Neural cell (in vitro differentiated cells): ENCODE measurements around the gene HRAS. TPM values are rescaled to one million over a fixed set of nuclear protein-coding genes. Genes with fewer than 3 reads are reported as not detected.
A peak's percentile ranks its signal among the peaks of the same experiment; 100 is the strongest.

ENCODE experiments used
- H2AFZ ChIP-seq: fragments of 200-600, 300-800 bp; sonication (generic), shearing (Covaris generic); 2 replicates; pipeline ENCODE4 v1.6.0; 2014; ENCODE audit warnings: low read depth, mild to moderate bottlenecking, antibody characterized with exemption, low read length, moderate library complexity
- H3F3A ChIP-seq: fragments of 200-600 bp; shearing (Covaris generic); 2 replicates; pipeline ENCODE4 v1.6.1; 2016; ENCODE audit warnings: mild to moderate bottlenecking, moderate library complexity, mixed read lengths, antibody characterized with exemption, low read length; ENCODE audit not compliant: insufficient read depth, poor library complexity, severe bottlenecking
- H3K27ac ChIP-seq: fragments of 200-600, 300-800 bp; sonication (generic), shearing (Covaris generic); 2 replicates; pipeline ENCODE4 v1.5.1; 2014; ENCODE audit warnings: mild to moderate bottlenecking, low read length, moderate library complexity
- H3K27me3 ChIP-seq: fragments of 300-800, 200-600 bp; sonication (generic), shearing (Covaris generic); 2 replicates; pipeline ENCODE4 v1.6.0; 2014; ENCODE audit warnings: mild to moderate bottlenecking, low read depth, low read length, moderate library complexity; ENCODE audit not compliant: insufficient read depth
- H3K36me3 ChIP-seq: fragments of 300-800, 200-600 bp; sonication (generic), shearing (Covaris generic); 2 replicates; pipeline ENCODE4 v1.5.1; 2014; ENCODE audit warnings: mild to moderate bottlenecking, antibody characterized with exemption, low read length, moderate library complexity; ENCODE audit not compliant: insufficient read depth
- H3K4me2 ChIP-seq: fragments of 300-800, 200-600 bp; sonication (generic), shearing (Covaris generic); 2 replicates; pipeline ENCODE4 v1.6.0; 2014; ENCODE audit warnings: mild to moderate bottlenecking, low read length
- H3K4me3 ChIP-seq: fragments of 300-800, 200-600 bp; sonication (generic), shearing (Covaris generic); 2 replicates; pipeline ENCODE4 v1.5.1; 2014; ENCODE audit warnings: mild to moderate bottlenecking, low read length, moderate library complexity
- H3K79me2 ChIP-seq: fragments of 200-600 bp; shearing (Covaris generic); replicated peaks from 2 replicates; pipeline ENCODE4 v1.6.0; 2014; ENCODE audit warnings: mild to moderate bottlenecking, low read length, moderate library complexity; ENCODE audit not compliant: insufficient read depth
- H3K9ac ChIP-seq: fragments of 300-800, 200-600 bp; sonication (generic), shearing (Covaris generic); 2 replicates; pipeline ENCODE4 v1.6.1; 2016; ENCODE audit warnings: mild to moderate bottlenecking, low read length, mixed read lengths
- H3K9me2 ChIP-seq: fragments of 200-600 bp; shearing (Covaris generic); 2 replicates; pipeline ENCODE4 v1.6.1; 2016; ENCODE audit warnings: mild to moderate bottlenecking, low read length, mixed read lengths; ENCODE audit not compliant: insufficient read depth
- H3K9me3 ChIP-seq: fragments of 200-600, 300-800 bp; sonication (generic), shearing (Covaris generic); 2 replicates; pipeline ENCODE4 v1.6.1; 2016; ENCODE audit warnings: mild to moderate bottlenecking, mixed run types, low read length, moderate library complexity, mixed read lengths
- H4K20me1 ChIP-seq: fragments of 200-600 bp; shearing (Covaris generic); 2 replicates; pipeline ENCODE4 v1.6.1; 2016; ENCODE audit warnings: mild to moderate bottlenecking, mixed run types; ENCODE audit not compliant: insufficient read depth
- CTCF ChIP-seq: fragments of 450-650 bp; IDR thresholded peaks from 2 replicates; pipeline ENCODE4 v1.5.1; 2014; ENCODE audit warnings: antibody characterized with exemption, mild to moderate bottlenecking, moderate library complexity; ENCODE audit not compliant: poor library complexity, severe bottlenecking
- EP300 ChIP-seq: fragments of 450-650 bp; conservative IDR thresholded peaks from 2 replicates; pipeline ENCODE4 v1.6.1; 2014; ENCODE audit warnings: antibody characterized with exemption, mild to moderate bottlenecking, moderate library complexity; ENCODE audit not compliant: poor library complexity, severe bottlenecking
- EZH2 ChIP-seq: fragments of 200-600, 300-800 bp; shearing (Covaris generic), sonication (generic); IDR thresholded peaks from 2 replicates; pipeline ENCODE4 v1.6.1; 2014; ENCODE audit warnings: antibody characterized with exemption, low read length, borderline replicate concordance, mild to moderate bottlenecking; ENCODE audit not compliant: insufficient read depth, poor library complexity, severe bottlenecking
- MXI1 ChIP-seq: fragments of 450-650 bp; conservative IDR thresholded peaks from 2 replicates; pipeline ENCODE4 v1.6.1; 2014; ENCODE audit warnings: antibody characterized with exemption, mild to moderate bottlenecking; ENCODE audit not compliant: poor library complexity, severe bottlenecking
- POLR2AphosphoS5 ChIP-seq: IDR thresholded peaks from 2 replicates; pipeline ENCODE4 v1.6.1; 2012
- RAD21 ChIP-seq: fragments of 450-650 bp; conservative IDR thresholded peaks from 2 replicates; pipeline ENCODE4 v1.6.1; 2014; ENCODE audit warnings: antibody characterized with exemption, mild to moderate bottlenecking, moderate library complexity
- REST ChIP-seq: IDR thresholded peaks from 2 replicates; pipeline ENCODE4 v1.6.1; 2012; ENCODE audit warnings: borderline replicate concordance
- SMC3 ChIP-seq: fragments of 450-650 bp; conservative IDR thresholded peaks from 2 replicates; pipeline ENCODE4 v1.6.1; 2014; ENCODE audit warnings: antibody characterized with exemption, mild to moderate bottlenecking, moderate library complexity; ENCODE audit not compliant: poor library complexity
- TAF1 ChIP-seq: IDR thresholded peaks from 2 replicates; pipeline ENCODE4 v1.6.1; 2012; ENCODE audit warnings: low read depth
- polyA plus RNA-seq: library from polyadenylated mRNA; depleted of rRNA; stranded (reverse); fragments of >200 nt; gene quantifications from 2 replicates; pipeline ENCODE4 v1.2.3, GENCODE V29; 2014

The HRAS gene
- polyA plus RNA-seq, 1 donor from 2014 or later, result 120 TPM

GRCh38 chr11:506995-507726 lies 28.2 kb downstream of the HRAS start, which contains the start of gene RNH1:
Gene RNH1 (minus strand): TSS chr11:507242. CDS start chr11:502162, 5,080 bp downstream.
- H4K20me1 ChIP-seq, result no peaks in the 10 kb centered on the region
- peaks cover 9% of the 10 kb centered on the region for H3K79me2 ChIP-seq
- H2AFZ ChIP-seq, result peak within 1 kb of the TSS; percentile 83
- peak within 1 kb of the TSS; percentile 92 for H3K27ac ChIP-seq
- peak within 1 kb of the TSS; percentile 78 for H3K4me2 ChIP-seq
- H3K4me3 ChIP-seq, result peak within 1 kb of the TSS; percentile 98
- H3F3A ChIP-seq, result no peaks in the 10 kb centered on the region
- no peaks in the 10 kb centered on the region for H3K27me3 ChIP-seq
- H3K9ac ChIP-seq, result peak within 1 kb of the TSS; percentile 94
- H3K9me2 ChIP-seq, result no peaks in the 10 kb centered on the region
- TF ChIP-seq EP300, result peak; percentile 30
- TF ChIP-seq EZH2, result no peak
- peak; percentile 50 for TF ChIP-seq TAF1
- TF ChIP-seq POLR2AphosphoS5, result peak; percentile 75
- TF ChIP-seq RAD21, result peak; percentile 6
- TF ChIP-seq MXI1, result peak; percentile 17
- TF ChIP-seq REST, result no peak
- H3K36me3 ChIP-seq, result no peaks in the 10 kb centered on the region
- no peaks in the 10 kb centered on the region for H3K9me3 ChIP-seq

GRCh38 chr11:506238-506994 lies 29.0 kb downstream of the HRAS start:
- Histone ChIP-seq H3K27ac (peak overlapping the region; percentile 92), H3K9me2 (no peaks in the 10 kb centered on the region), H3K9ac (peak overlapping the region; percentile 94), H3F3A (no peaks in the 10 kb centered on the region), H3K36me3 (no peaks in the 10 kb centered on the region), H4K20me1 (no peaks in the 10 kb centered on the region), H3K27me3 (no peaks in the 10 kb centered on the region), H2AFZ (peak overlapping the region; percentile 83), H3K9me3 (no peaks in the 10 kb centered on the region), H3K4me2 (peak overlapping the region; percentile 78), H3K4me3 (peak overlapping the region; percentile 98), H3K79me2 (peaks cover 9% of the 10 kb centered on the region)
- TF ChIP-seq POLR2AphosphoS5 (no peak), TAF1 (peak; percentile 53), REST (peak; percentile 44), EP300 (peak; percentile 39), SMC3 (no peak), CTCF (peak; percentile 36), MXI1 (peak; percentile 97), EZH2 (no peak), RAD21 (no peak)
